HepG2 (cell line): ENCODE measurements around the gene DEPDC1B.

ENCODE experiments used
- HNRNPL ChIP-seq: fragments of 200-400 bp; formaldehyde crosslinking; IDR thresholded peaks from 2 replicates; pipeline ENCODE4 v1.6.1; 2017; ENCODE audit warnings: mild to moderate bottlenecking, low read depth, low read length
- POLR2A ChIP-seq, 2 experiments: IDR thresholded peaks; 2 replicates each; pipeline ENCODE4 v1.6.1; 2011; ENCODE audit warnings: low read depth in 2 of 2, low read length in 2 of 2, mild to moderate bottlenecking in 1 of 2, moderate library complexity in 1 of 2; ENCODE audit not compliant: insufficient read depth in 1 of 2
- SP1 ChIP-seq, 2 experiments: fragments of 450-650 bp in 1 of 2; sonication (generic) in 1 of 2; formaldehyde crosslinking in 1 of 2; IDR thresholded peaks; 2 replicates each; pipeline versions ENCODE4 v1.4.0 to v1.6.1; 2016 to 2020; ENCODE audit warnings: missing genetic modification reagents in 1 of 2
- SRF ChIP-seq: IDR thresholded peaks from 2 replicates; pipeline ENCODE4 v1.6.1; 2011; ENCODE audit warnings: mild to moderate bottlenecking, low read depth, low read length, moderate library complexity
- ZNF619 ChIP-seq: sonication (generic); formaldehyde crosslinking; IDR thresholded peaks from 2 replicates; pipeline ENCODE4 v1.4.0; 2020; ENCODE audit warnings: mild to moderate bottlenecking, missing genetic modification reagents
- TF ChIP-seq, protein P1 (sequence below), 2 experiments: IDR thresholded peaks; 2 replicates each; pipeline ENCODE4 v1.6.1; 2011 to 2012; ENCODE audit warnings: low read length in 2 of 2, borderline replicate concordance in 1 of 2, low read depth in 1 of 2, mild to moderate bottlenecking in 1 of 2, moderate library complexity in 1 of 2
- TF ChIP-seq, protein P2 (sequence below): conservative IDR thresholded peaks from 2 replicates; pipeline ENCODE4 v1.6.1; 2018; ENCODE audit warnings: missing genetic modification reagents
- TF ChIP-seq, protein P3 (sequence below): sonication (generic); formaldehyde crosslinking; IDR thresholded peaks from 2 replicates; pipeline ENCODE4 v1.5.0; 2020; ENCODE audit warnings: mild to moderate bottlenecking, missing genetic modification reagents, moderate library complexity

DNA sequence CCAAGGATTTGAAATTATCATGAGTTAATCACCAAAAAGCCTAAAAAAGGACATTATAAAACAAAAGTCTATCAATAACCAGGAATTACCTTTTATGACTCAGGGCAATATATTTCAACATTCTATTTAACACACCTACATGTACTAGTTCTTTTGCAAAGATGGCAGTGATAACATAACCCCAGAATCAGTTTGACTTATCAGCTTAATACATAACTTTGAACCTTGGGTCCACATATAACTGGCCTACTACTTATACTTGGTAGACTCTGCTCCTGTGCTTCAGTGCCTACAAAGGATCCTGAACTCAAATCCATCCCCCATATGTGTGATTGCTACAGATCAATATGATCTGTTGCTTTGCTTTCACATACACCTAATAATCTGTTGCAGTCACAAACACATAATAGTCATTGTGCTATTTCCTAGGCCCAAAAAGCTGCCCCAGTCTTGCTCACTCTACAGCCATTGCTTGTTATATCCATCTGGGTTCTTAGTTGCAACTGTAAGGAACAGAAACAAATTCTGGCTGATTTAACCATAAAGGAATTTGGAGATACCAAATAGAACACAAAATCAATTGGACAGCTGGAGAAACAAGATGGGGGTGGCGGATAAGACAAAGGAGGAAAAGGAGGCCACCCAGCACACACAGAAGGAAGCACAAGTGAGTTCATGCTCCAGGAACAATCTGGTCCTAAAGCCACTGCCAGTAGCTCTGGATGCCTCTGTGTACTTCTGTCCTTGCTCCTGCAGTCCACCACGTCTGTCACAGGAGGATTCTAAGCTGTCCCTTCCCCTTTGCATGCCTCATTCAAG, 25.5 kb downstream of the DEPDC1B start:
- TF ChIP-seq, protein P1, sequence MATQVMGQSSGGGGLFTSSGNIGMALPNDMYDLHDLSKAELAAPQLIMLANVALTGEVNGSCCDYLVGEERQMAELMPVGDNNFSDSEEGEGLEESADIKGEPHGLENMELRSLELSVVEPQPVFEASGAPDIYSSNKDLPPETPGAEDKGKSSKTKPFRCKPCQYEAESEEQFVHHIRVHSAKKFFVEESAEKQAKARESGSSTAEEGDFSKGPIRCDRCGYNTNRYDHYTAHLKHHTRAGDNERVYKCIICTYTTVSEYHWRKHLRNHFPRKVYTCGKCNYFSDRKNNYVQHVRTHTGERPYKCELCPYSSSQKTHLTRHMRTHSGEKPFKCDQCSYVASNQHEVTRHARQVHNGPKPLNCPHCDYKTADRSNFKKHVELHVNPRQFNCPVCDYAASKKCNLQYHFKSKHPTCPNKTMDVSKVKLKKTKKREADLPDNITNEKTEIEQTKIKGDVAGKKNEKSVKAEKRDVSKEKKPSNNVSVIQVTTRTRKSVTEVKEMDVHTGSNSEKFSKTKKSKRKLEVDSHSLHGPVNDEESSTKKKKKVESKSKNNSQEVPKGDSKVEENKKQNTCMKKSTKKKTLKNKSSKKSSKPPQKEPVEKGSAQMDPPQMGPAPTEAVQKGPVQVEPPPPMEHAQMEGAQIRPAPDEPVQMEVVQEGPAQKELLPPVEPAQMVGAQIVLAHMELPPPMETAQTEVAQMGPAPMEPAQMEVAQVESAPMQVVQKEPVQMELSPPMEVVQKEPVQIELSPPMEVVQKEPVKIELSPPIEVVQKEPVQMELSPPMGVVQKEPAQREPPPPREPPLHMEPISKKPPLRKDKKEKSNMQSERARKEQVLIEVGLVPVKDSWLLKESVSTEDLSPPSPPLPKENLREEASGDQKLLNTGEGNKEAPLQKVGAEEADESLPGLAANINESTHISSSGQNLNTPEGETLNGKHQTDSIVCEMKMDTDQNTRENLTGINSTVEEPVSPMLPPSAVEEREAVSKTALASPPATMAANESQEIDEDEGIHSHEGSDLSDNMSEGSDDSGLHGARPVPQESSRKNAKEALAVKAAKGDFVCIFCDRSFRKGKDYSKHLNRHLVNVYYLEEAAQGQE (IDR thresholded peaks at IDR 0.05; ENCODE audit: borderline replicate concordance in 1 of 2, low read depth in 1 of 2, low read length in 2 of 2), result no peak
- TF ChIP-seq, protein P2, sequence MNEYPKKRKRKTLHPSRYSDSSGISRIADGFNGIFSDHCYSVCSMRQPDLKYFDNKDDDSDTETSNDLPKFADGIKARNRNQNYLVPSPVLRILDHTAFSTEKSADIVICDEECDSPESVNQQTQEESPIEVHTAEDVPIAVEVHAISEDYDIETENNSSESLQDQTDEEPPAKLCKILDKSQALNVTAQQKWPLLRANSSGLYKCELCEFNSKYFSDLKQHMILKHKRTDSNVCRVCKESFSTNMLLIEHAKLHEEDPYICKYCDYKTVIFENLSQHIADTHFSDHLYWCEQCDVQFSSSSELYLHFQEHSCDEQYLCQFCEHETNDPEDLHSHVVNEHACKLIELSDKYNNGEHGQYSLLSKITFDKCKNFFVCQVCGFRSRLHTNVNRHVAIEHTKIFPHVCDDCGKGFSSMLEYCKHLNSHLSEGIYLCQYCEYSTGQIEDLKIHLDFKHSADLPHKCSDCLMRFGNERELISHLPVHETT (CRISPR knock-in tag), result no peak
- TF ChIP-seq, protein P3, sequence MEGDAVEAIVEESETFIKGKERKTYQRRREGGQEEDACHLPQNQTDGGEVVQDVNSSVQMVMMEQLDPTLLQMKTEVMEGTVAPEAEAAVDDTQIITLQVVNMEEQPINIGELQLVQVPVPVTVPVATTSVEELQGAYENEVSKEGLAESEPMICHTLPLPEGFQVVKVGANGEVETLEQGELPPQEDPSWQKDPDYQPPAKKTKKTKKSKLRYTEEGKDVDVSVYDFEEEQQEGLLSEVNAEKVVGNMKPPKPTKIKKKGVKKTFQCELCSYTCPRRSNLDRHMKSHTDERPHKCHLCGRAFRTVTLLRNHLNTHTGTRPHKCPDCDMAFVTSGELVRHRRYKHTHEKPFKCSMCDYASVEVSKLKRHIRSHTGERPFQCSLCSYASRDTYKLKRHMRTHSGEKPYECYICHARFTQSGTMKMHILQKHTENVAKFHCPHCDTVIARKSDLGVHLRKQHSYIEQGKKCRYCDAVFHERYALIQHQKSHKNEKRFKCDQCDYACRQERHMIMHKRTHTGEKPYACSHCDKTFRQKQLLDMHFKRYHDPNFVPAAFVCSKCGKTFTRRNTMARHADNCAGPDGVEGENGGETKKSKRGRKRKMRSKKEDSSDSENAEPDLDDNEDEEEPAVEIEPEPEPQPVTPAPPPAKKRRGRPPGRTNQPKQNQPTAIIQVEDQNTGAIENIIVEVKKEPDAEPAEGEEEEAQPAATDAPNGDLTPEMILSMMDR (CRISPR knock-in tag), result no peak
- no peak for TF ChIP-seq SP1 (IDR thresholded peaks at IDR 0.05)
- TF ChIP-seq SP1 (CRISPR knock-in tag; IDR thresholded peaks at IDR 0.05), result no peak
- TF ChIP-seq HNRNPL, result no peak
- TF ChIP-seq SRF, result no peak
- TF ChIP-seq ZNF619, result no peak
- no peak for TF ChIP-seq POLR2A (IDR thresholded peaks at IDR 0.05; ENCODE audit: insufficient read depth in 1 of 2, low read depth in 2 of 2, low read length in 2 of 2)
